RCC 7860 (cell line): ENCODE data around the gene NISCH.
A peak's percentile ranks its signal among the peaks of the same experiment; 100 is the strongest.

ENCODE experiments used
- DNase-seq: peaks from one replicate; pipeline ENCODE4 v3.0.0-alpha.2; 2015; ENCODE audit warnings: low spot score
- FAIRE-seq: peaks from 2 replicates; lab custom pipeline; 2012; peaks lifted over from hg19 to GRCh38; lab: Jason Lieb, UNC

NISCH gene

GRCh38 chr3:52507359-52507758 is 52.0 kb downstream of the NISCH start:
- DNase-seq (peak; percentile 44), FAIRE-seq (no peak)

- DNase-seq (no peak), FAIRE-seq (no peak)
These were observed 54.4 kb downstream of the NISCH start for GRCh38 chr3:52509753-52510328.

GRCh38 chr3:52511509-52511908 is 56.1 kb downstream of the NISCH start:
- DNase-seq (no peak), FAIRE-seq (no peak)

GRCh38 chr3:52512105-52512504 is 56.7 kb downstream of the NISCH start:
- DNase-seq (no peak), FAIRE-seq (no peak)

- FAIRE-seq = no peak
- no peak for DNase-seq
These were observed 57.3 kb downstream of the NISCH start for GRCh38 chr3:52512727-52513126.

GRCh38 chr3:52513281-52513680 is 57.9 kb downstream of the NISCH start:
- FAIRE-seq = no peak
- no peak for DNase-seq

- DNase-seq = no peak
- FAIRE-seq = no peak
These were observed 59.2 kb downstream of the NISCH start for GRCh38 chr3:52514576-52514975.

GRCh38 chr3:52515192-52515591 is 59.8 kb downstream of the NISCH start:
- DNase-seq (no peak), FAIRE-seq (no peak)

- DNase-seq (no peak), FAIRE-seq (no peak)
These were observed 61.2 kb downstream of the NISCH start for GRCh38 chr3:52516509-52517195.

GRCh38 chr3:52517796-52518722 is 62.7 kb downstream of the NISCH start:
- no peak for DNase-seq
- FAIRE-seq = no peak

- DNase-seq (no peak), FAIRE-seq (no peak)
These were observed 63.5 kb downstream of the NISCH start for GRCh38 chr3:52518723-52519444.

GRCh38 chr3:52519445-52520140 is 64.2 kb downstream of the NISCH start:
- DNase-seq (no peak), FAIRE-seq (no peak)

- no peak for DNase-seq
- no peak for FAIRE-seq
These were observed 64.8 kb downstream of the NISCH start for GRCh38 chr3:52520141-52520667.

GRCh38 chr3:52520716-52521487 is 65.5 kb downstream of the NISCH start:
- no peak for FAIRE-seq

GRCh38 chr3:52521488-52521824 is 66.1 kb downstream of the NISCH start:
- DNase-seq = no peak
- no peak for FAIRE-seq

More at GRCh38 chr3:52520716-52521487, 65.5 kb downstream of the NISCH start:
- no peak for DNase-seq

- FAIRE-seq (no peak), DNase-seq (no peak)
These were observed 66.7 kb downstream of the NISCH start for GRCh38 chr3:52521881-52522650.

GRCh38 chr3:52522651-52523251 is 67.3 kb downstream of the NISCH start:
- DNase-seq (no peak), FAIRE-seq (no peak)
